Activated CD4-positive, alpha-beta T cell treated with anti-CD3 and anti-CD28 coated beads, Interleukin-2, amount 10 ng/mL, durations not matched to agents 7 days and 5 days (primary cell): ENCODE measurements around the gene CTRL. TPM values are rescaled to one million over a fixed set of nuclear protein-coding genes. Genes with fewer than 3 reads are reported as not detected.

ENCODE experiments used
- CTCF ChIA-PET: fragments of 350-600 bp; sonication (Branson Sonifier 250); formaldehyde crosslinking; loops from one replicate; lab custom pipeline; 2021; ENCODE audit warnings: antibody characterized with exemption; lab: Charles Lee
- POLR2A ChIA-PET: fragments of 350-600 bp; sonication (Branson Sonifier 250); formaldehyde crosslinking; loops from one replicate; lab custom pipeline; 2021; ENCODE audit warnings: antibody characterized with exemption; lab: Charles Lee
- DNase-seq: peaks from one replicate; pipeline ENCODE4 v3.0.0-alpha.2; 2020
- H3K27ac Mint-ChIP-seq: one replicate; pipeline ENCODE4 v1.8.0; 2021; ENCODE audit warnings: mild to moderate bottlenecking, moderate library complexity, mixed read lengths
- H3K27me3 Mint-ChIP-seq: one replicate; pipeline ENCODE4 v1.8.0; 2021; ENCODE audit warnings: mixed read lengths
- H3K36me3 Mint-ChIP-seq: one replicate; pipeline ENCODE4 v1.8.0; 2021; ENCODE audit warnings: low read depth, mixed read lengths
- H3K4me1 Mint-ChIP-seq: one replicate; pipeline ENCODE4 v1.8.0; 2021; ENCODE audit warnings: mixed read lengths
- H3K4me3 Mint-ChIP-seq: one replicate; pipeline ENCODE4 v1.8.0; 2021; ENCODE audit warnings: mild to moderate bottlenecking, moderate library complexity, mixed read lengths
- H3K9me3 Mint-ChIP-seq: one replicate; pipeline ENCODE4 v1.8.0; 2021; ENCODE audit warnings: mixed read lengths
- total RNA-seq, 2 experiments: library from RNA; stranded (reverse); gene quantifications; one replicate each; pipeline ENCODE4 v1.2.3, GENCODE V29; 2021

CTRL gene
- total RNA-seq, 2 experiments from 2014 or later, result 7.2 to 9.4 TPM

GRCh38 chr16:67884684-67885083 is 47.0 kb downstream of the CTRL start, which contains the start of gene NRN1L:
TSS of gene NRN1L (plus strand) at chr16:67884885. CDS start at chr16:67884904, 19 bp downstream.
- ChIA-PET CTCF (interaction anchor here (0.9 to 3.7 kb wide), 14 partner anchors 8 to 71 kb away, joined by 3 to 24 read pairs (median 5); partner anchors contain the start of gene PSKH1), POLR2A (no interaction called here)
- DNase-seq, result no peak
- no peaks in the 10 kb centered on the region for H3K9me3 Mint-ChIP-seq
- no peaks in the 10 kb centered on the region for H3K4me1 Mint-ChIP-seq
- H3K27ac Mint-ChIP-seq, result no peak within 1 kb of the TSS
- H3K36me3 Mint-ChIP-seq, result peaks cover 28% of the 10 kb centered on the region
- H3K27me3 Mint-ChIP-seq, result no peaks in the 10 kb centered on the region
- no peak within 1 kb of the TSS for H3K4me3 Mint-ChIP-seq

GRCh38 chr16:67883872-67884261 is 47.8 kb downstream of the CTRL start:
- Mint-ChIP-seq H3K27me3 (no peaks in the 10 kb centered on the region), H3K4me3 (no peak overlapping the region), H3K27ac (no peak overlapping the region), H3K9me3 (no peaks in the 10 kb centered on the region), H3K36me3 (peaks cover 36% of the 10 kb centered on the region), H3K4me1 (no peaks in the 10 kb centered on the region)
- ChIA-PET CTCF (interaction anchor here (0.6 to 3.7 kb wide), 30 partner anchors 9 to 329 kb away, joined by 3 to 24 read pairs (median 4); partner anchors contain the start of gene PSKH1), POLR2A (interaction anchor here (0.6 to 1.0 kb wide), 2 partner anchors 46 to 119 kb away, joined by 3 to 4 read pairs; no protein-coding TSS in a partner anchor)
- peak; percentile 69 for DNase-seq

- H3K27ac Mint-ChIP-seq, result no peak overlapping the region
- H3K9me3 Mint-ChIP-seq, result no peaks in the 10 kb centered on the region
- no peaks in the 10 kb centered on the region for H3K27me3 Mint-ChIP-seq
- POLR2A ChIA-PET, result interaction anchor here (0.6 to 1.0 kb wide), 2 partner anchors 47 to 120 kb away, joined by 3 to 4 read pairs; no protein-coding TSS in a partner anchor
- no peaks in the 10 kb centered on the region for H3K4me1 Mint-ChIP-seq
- H3K36me3 Mint-ChIP-seq, result peaks cover 40% of the 10 kb centered on the region
- CTCF ChIA-PET, result interaction anchor here (0.6 to 3.7 kb wide), 31 partner anchors 8 to 330 kb away, joined by 3 to 24 read pairs (median 4); partner anchors contain the start of gene PSKH1
- H3K4me3 Mint-ChIP-seq, result no peak overlapping the region
- DNase-seq, result no peak
Measured at GRCh38 chr16:67883146-67883871, 48.4 kb downstream of the CTRL start.

- Mint-ChIP-seq H3K4me3 (no peak overlapping the region), H3K9me3 (no peaks in the 10 kb centered on the region), H3K27me3 (no peaks in the 10 kb centered on the region), H3K4me1 (no peaks in the 10 kb centered on the region), H3K27ac (no peak overlapping the region), H3K36me3 (peaks cover 45% of the 10 kb centered on the region)
- POLR2A ChIA-PET, result interaction anchor here (0.6 kb wide), 1 partner anchor 373 kb away, joined by 4 read pairs; no protein-coding TSS in a partner anchor
- no peak for DNase-seq
- CTCF ChIA-PET, result interaction anchor here (0.6 to 3.7 kb wide), 16 partner anchors 10 to 192 kb away, joined by 3 to 24 read pairs (median 5); partner anchors contain the start of genes PSKH1 and PSMB10
Measured at GRCh38 chr16:67882374-67883145, 49.1 kb downstream of the CTRL start.

GRCh38 chr16:67881621-67882161 is 50.0 kb downstream of the CTRL start:
- Mint-ChIP-seq H3K4me1 (no peaks in the 10 kb centered on the region), H3K4me3 (no peak overlapping the region), H3K36me3 (peaks cover 51% of the 10 kb centered on the region), H3K27ac (no peak overlapping the region), H3K9me3 (no peaks in the 10 kb centered on the region), H3K27me3 (no peaks in the 10 kb centered on the region)
- CTCF ChIA-PET, result interaction anchor here (0.6 to 3.7 kb wide), 6 partner anchors 11 to 361 kb away, joined by 3 to 24 read pairs (median 3); partner anchors contain the start of genes PSKH1 and PSMB10
- no peak for DNase-seq
- POLR2A ChIA-PET, result no interaction called here

GRCh38 chr16:67880584-67880983 is 51.1 kb downstream of the CTRL start:
- H3K4me3 Mint-ChIP-seq, result no peak overlapping the region
- H3K27ac Mint-ChIP-seq, result no peak overlapping the region
- peaks cover 4% of the 10 kb centered on the region for H3K4me1 Mint-ChIP-seq
- DNase-seq, result no peak
- peaks cover 53% of the 10 kb centered on the region for H3K36me3 Mint-ChIP-seq
- no peaks in the 10 kb centered on the region for H3K27me3 Mint-ChIP-seq
- ChIA-PET POLR2A (no interaction called here), CTCF (interaction anchor here (0.5 to 0.7 kb wide), 3 partner anchors 10 to 468 kb away, joined by 3 to 6 read pairs (median 3); no protein-coding TSS in a partner anchor)
- no peaks in the 10 kb centered on the region for H3K9me3 Mint-ChIP-seq

GRCh38 chr16:67879936-67880335 is 51.7 kb downstream of the CTRL start:
- H3K36me3 Mint-ChIP-seq, result peaks cover 50% of the 10 kb centered on the region
- ChIA-PET CTCF (interaction anchor here (0.5 to 4.7 kb wide), 4 partner anchors 12 to 468 kb away, joined by 4 to 18 read pairs (median 7); partner anchors contain the start of gene PSKH1), POLR2A (no interaction called here)
- peaks cover 11% of the 10 kb centered on the region for H3K4me1 Mint-ChIP-seq
- no peak overlapping the region for H3K27ac Mint-ChIP-seq
- H3K9me3 Mint-ChIP-seq, result no peaks in the 10 kb centered on the region
- no peak overlapping the region for H3K4me3 Mint-ChIP-seq
- no peaks in the 10 kb centered on the region for H3K27me3 Mint-ChIP-seq
- no peak for DNase-seq

Other genes starting within 250 kb of the CTRL start
- gene GFOD2, start 212.5 kb downstream of the CTRL start, total RNA-seq, result 10 to 100 TPM; 11.2 to 11.9 TPM
- 10 to 100 TPM; 28.2 to 30.4 TPM for gene RANBP10, start 125.3 kb downstream of the CTRL start, total RNA-seq
- gene TSNAXIP1, start 125.0 kb downstream of the CTRL start, total RNA-seq, result under 1 TPM; 0.27 to 0.33 TPM
- gene THAP11, start 89.5 kb downstream of the CTRL start, total RNA-seq, result 10 to 100 TPM; 37.5 to 41.7 TPM
- gene NUTF2, start 84.9 kb downstream of the CTRL start, total RNA-seq, result 100 to 1,000 TPM; 112 to 140 TPM
- gene CENPT, start 84.2 kb downstream of the CTRL start, total RNA-seq, result 10 to 100 TPM; 62.1 to 64.0 TPM
- 100 to 1,000 TPM; 114 to 128 TPM for gene EDC4, start 58.8 kb downstream of the CTRL start, total RNA-seq
- 1 to 10 TPM; 1.5 to 2.5 TPM for gene NRN1L, start 47.0 kb downstream of the CTRL start, total RNA-seq
- 10 to 100 TPM; 21.3 to 21.5 TPM for gene PSKH1, start 38.6 kb downstream of the CTRL start, total RNA-seq
- 100 to 1,000 TPM; 214 to 288 TPM for gene PSMB10, start 5.0 kb upstream of the CTRL start, total RNA-seq
- gene LCAT, start 12.3 kb upstream of the CTRL start, total RNA-seq, result 10 to 100 TPM; 12.9 to 15.3 TPM
- gene SLC12A4, start 36.8 kb upstream of the CTRL start, total RNA-seq, result 10 to 100 TPM; 27.1 to 29.5 TPM
- under 1 TPM; 0.10 TPM for gene DPEP3, start 48.6 kb upstream of the CTRL start, total RNA-seq
- 10 to 100 TPM; 12.4 to 14.2 TPM for gene DPEP2, start 67.6 kb upstream of the CTRL start, total RNA-seq
- not detected for gene DPEP2NB, start 84.0 kb upstream of the CTRL start, total RNA-seq
- gene DDX28, start 91.4 kb upstream of the CTRL start, total RNA-seq, result 10 to 100 TPM; 12.9 to 14.4 TPM
- gene DUS2, start 91.4 kb upstream of the CTRL start, total RNA-seq, result 10 to 100 TPM; 21.5 to 23.4 TPM
- gene NFATC3, start 153.5 kb upstream of the CTRL start, total RNA-seq, result 100 to 1,000 TPM; 146 to 159 TPM